Measurements from ENCODE around the gene CTBS.

- no peak for TF ChIP-seq CTCF (conservative IDR thresholded peaks at IDR 0.05; ENCODE audit: low read depth, low read length)
- no peak for TF ChIP-seq EZH2phosphoT487 (IDR thresholded peaks at IDR 0.05; ENCODE audit: borderline replicate concordance, low read length)
Observed at GRCh38 chr1:84598846-84599741, 24.9 kb upstream of the CTBS start.

Data from PC-3 (cell line).